GM18505 (cell line): ENCODE measurements around the gene JARID2.
"Not testable (repeated sequence)": the region's sequence is repeated elsewhere in the genome, so short reads cannot be mapped to it uniquely, and the experiment has no call there.

Experiments used
- ATAC-seq: cut with Tn5 transposase; IDR thresholded peaks from one replicate; pipeline ENCODE4 v1.9.1; 2021; ENCODE audit not compliant: unreplicated experiment
- POLR2A ChIP-seq: IDR thresholded peaks from 4 replicates; pipeline ENCODE4 v1.6.1; 2011; ENCODE audit warnings: borderline replicate concordance; ENCODE audit not compliant: insufficient read depth, insufficient read length; ENCODE audit errors: extremely low read depth

JARID2 gene

DNA sequence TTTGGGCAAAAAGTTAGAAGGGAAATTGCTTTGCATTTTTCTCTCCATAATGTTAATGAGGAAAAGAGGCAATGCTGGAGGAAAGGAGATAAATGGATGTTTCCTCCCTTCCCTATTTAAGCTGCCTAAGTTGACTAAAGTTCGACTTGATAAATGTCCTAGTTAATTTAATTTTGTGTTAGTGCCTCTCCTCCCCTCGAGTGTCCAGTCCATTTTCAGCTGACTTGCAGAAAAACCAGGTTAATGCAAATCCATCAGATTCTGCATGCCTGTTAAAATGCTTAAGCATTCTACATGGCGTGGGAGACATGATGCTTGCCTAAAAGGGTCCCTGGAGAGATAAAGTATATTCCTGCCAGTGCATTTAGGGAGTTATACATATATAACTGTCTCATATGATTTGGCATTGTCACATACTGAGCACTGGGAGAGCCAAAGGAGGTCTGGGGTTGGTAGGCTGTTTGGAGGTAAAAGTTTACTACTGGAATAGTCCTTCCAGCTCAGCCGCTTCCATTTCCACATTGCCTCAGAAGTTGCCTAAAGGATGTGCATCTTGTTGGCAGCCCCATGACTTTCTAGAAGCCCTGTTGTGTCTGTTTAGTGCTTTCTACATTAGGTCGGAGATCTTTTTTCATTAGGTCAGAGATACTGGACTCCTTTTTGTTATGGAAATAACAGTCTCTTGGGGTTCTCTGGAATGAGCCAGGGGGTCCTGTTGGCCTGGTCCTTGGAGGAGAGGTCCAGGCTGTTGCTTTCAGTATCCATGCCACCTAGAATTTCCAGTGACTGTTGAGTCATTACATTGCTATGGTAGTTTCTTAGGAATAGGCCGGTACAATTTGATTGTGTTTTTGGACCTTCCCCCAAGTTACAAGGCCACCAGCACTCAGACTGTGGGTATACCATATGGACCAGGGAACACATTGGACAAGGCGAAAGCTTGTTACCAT, 30.4 kb downstream of the JARID2 start:
- ATAC-seq: no peak
- TF ChIP-seq POLR2A: no peak

DNA sequence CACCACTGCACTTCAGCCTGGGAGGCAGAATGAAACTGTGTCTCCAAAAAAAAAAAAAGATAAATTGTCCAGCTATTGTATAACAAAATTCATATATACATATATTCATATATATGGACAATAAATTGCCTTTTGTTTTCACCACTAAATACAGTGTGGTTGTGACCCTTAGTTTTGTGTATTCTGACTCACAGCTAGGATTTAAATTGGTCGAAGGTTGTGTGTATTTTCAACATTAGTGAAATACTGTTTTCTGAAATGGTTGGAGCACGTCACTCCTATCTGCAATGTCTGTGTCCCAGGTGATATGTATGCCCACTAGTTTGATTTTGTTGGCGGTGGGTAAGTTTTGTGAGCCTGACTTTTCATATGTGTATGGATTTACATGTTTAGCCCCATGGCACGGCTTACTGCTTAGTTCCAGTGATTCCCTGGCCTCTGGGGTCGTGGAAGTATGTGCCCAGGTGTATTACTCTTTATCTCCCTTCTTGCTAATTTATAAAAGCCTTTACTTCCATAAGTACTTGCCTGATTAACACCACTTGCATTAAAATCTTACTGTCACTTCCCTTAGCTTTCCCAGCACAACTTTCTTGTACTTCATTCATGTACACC, 33.3 kb downstream of the JARID2 start:
- no peak for ATAC-seq
- no peak for TF ChIP-seq POLR2A

DNA sequence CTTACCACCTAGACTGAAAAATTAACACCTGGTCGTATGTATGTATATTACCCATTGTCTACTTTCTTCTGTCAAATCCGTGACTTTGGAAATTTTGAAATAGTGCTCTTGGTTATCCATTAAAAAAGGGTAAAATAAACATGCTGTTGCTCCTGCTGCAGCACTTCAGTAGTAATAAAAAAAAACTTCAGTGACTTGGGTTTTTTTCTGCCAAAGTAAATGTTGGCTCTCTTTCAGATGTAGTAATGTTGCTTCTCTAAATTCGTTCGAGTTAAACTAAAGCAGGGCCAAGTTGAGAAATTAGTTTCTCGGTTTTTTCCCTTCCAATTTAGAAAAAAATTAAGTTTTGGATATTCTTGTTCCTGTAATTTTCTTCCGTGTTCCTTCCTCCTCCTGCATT, 34.2 kb downstream of the JARID2 start:
- TF ChIP-seq POLR2A: no peak
- ATAC-seq: no peak

DNA sequence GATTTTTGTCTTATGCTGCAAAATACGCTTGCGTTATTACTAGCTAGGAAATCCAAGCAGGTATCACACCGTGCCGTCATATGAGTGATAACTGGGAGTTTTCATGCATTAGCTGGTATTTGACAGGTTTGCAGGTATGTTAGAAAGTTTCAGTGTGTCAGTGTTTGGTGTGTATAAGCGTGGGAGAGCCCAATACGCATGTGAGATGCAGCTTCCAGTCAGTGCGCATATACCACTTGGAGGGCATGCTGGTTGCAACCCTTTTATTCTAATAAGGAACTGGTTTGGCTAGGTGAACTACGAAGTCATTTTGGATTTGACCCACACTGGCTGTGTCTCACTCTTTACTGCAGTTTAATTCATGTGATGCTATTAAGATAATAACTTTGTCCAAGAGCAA, 35.1 kb downstream of the JARID2 start:
- ATAC-seq: no peak
- TF ChIP-seq POLR2A: no peak

DNA sequence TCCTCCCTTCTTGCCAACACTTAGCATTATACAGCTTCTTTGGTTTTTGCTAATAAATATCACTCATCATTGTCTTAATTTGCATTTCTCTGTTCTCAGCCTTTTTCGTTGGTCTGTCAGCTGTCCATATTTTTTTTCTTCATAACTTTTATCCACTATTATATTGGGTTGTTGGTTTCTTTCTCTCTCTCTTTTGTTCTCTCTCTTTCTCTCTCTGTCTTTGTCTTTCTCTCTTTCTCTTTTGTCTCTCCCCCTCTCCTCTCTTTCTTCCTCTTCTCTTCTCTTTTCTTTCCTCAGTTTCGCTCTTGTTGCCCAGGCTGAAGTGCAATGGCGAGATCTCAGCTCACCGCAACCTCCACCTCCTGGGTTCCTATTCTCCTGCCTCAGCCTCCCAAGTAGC, 36.5 kb downstream of the JARID2 start:
- no peak for TF ChIP-seq POLR2A
- no peak for ATAC-seq

DNA sequence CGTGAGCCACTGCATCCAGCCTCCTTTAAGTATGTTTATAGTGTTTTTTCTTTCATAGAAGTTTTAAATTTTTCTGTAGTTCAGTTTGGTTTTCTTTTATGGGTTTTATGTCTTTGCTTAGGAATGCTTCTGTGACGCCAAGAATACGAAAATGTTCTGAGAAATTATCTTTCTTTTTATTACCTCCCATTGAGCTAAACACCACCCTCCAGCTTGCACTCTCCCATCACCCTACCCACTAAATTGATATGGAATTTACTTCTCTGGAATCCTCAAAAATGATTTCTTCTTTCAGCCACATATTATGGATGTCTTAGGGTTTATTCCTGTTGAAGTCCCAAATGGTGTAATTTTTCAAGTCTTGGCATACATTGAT, 38.1 kb downstream of the JARID2 start:
- no peak for ATAC-seq
- TF ChIP-seq POLR2A: no peak

DNA sequence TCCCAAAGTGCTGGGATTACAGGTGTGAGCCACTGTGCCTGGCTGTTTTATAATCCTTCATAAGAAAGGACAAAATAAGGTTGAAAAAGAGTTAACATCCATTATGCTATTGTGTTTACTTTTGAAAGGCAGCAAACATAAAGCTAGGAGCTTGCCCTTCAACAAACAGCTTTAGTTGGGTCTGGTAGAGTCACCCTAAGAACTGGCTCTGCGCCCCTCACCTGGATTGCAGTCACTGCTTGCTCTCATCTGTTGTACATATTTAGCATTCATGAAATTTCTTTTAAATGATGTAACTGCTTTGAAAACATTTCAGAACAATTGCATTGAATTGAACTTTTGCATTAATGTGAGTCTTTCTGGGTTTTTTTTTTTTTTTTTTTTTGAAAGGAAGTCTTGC, 38.9 kb downstream of the JARID2 start:
- no peak for ATAC-seq
- no peak for TF ChIP-seq POLR2A

DNA sequence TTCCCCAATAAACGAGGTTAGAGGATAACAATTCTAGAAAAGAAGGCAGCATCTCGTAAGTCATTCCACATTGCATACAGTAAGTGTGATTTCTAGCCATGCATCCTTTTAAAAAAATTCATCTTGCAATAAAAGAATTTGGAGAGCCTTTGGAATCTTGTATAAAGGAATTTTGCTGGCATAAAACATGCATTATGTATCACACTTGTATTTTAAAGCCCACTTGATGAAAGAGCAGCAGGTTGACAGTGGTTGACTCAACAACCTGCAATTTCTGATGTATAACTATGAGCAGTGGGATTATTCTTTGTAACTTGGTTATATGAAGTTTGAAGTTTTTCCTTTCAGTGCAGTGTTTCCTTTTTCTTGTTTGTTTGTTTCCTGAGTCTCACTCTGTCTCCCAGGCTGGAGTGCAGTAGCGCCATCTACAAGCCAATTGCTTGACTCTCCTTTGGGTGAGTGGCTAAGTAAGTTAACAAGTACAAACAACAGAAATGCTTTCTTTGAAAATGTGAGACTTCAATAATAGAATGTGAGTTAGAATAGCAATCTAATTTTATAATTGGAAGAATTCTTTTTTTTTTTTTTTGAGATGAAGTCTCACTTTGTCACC, 39.9 kb downstream of the JARID2 start:
- no peak for TF ChIP-seq POLR2A
- ATAC-seq: no peak

DNA sequence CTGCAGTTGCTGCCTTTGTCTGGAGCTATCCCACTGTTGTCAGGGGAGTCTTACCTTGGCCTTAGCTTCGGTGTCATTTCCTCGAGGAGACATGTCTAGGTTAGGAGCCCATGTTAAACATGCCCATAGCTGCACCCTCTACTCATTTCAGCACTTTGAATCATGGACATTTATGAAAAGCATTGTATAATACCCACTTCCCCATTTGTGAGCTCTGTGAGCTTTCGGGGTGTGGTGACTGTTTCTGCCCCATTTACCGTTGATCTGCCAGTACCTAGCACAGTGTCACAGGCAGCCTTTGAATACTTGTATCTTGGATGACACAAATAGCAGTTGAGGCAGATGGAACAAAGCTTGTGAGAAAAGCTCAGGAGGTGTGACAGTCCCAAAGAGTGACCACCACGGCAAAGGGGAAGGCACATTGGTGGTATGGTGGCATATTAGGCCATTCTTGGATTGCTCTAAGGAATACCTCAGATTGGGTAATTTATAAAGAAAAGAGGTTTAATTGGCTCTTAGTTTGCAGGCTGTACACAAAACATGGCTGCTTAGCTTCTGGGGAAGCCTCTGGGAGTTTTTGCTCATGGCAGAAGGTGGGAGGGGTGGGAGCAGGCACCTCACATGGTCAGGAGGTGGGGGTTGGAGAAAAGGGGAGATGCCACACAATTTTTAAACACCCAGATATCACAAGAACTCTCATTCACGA, 42.0 kb downstream of the JARID2 start:
- peak; percentile 95 for ATAC-seq
- TF ChIP-seq POLR2A: no peak

DNA sequence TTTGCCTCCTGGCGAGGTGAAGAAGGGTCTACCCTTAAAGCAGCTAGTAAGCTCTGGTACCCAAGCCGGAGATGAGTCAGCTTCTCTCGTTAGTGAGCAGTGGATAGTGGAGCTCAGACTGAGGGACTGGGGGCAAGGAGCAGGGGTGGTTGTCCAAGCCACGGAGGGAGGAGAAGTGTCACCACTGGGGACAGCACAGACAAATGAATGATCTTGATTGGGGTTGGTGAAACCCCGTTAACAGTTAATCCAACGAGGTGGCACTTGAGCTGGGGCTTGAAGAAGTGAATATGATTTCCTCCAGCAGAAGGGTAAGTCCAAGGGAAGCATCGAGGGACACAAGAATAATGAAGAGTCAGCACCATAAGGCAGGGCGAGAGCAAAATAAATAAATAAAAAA, 43.0 kb downstream of the JARID2 start:
- no peak for ATAC-seq
- no peak for TF ChIP-seq POLR2A

DNA sequence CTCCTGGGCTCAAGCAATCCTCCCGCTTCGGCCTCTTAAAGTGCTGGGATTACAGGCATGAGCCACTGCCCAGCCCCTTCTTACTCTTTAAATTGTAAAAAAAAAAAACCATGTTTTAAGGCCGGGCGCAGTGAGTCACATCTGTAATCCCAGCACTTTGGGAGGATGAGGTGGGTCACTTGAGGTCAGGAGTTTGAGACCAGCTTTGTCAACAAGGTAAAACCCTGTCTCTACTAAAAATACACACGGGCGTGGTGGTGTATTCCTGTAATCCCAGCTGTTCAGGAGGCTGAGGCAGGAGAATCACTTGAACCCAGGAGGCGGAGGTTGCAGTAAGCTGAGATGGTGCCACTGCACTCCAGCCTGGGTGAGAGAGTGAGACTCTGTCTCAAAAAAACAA, 43.6 kb downstream of the JARID2 start:
- ATAC-seq: not testable (repeated sequence)

DNA sequence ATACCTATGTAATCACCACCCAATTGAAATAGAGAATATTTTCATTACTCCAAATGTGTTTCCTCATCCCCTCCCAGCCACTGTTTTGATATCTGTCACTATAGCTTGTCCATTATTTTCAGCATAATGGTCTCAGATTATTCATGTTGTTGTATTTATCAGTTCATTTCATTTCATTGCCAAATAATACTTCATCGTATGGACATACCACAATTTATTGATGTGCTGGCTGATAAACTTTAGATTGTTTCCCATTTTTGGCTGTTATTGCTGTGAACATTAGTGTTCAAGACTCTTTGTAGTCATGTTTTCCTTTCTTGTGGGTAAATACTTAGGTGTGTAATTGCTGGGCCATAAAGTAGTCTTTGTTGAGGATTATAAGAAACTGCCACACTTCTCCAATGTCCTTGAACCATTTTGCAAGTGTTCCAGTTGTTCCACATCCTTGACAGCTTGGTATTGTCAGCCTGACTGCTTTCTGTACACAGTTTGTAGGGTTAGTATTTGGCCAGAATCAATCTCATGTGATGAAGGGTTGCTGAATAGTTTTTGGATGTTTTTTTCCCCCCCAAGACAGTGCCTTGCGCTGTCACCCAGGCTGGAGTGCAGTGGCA, 44.3 kb downstream of the JARID2 start:
- ATAC-seq: no peak
- no peak for TF ChIP-seq POLR2A
